Osteoblast (primary cell): ENCODE data around the gene ACE. TPM values are rescaled to one million over a fixed set of nuclear protein-coding genes. Genes with fewer than 3 reads are reported as not detected.
A peak's percentile ranks its signal among the peaks of the same experiment; 100 is the strongest.

Experiments used
- DNase-seq: peaks from one replicate; pipeline ENCODE4 v3.0.0; 2011; ENCODE audit warnings: low spot score, mixed read lengths; ENCODE audit not compliant: insufficient read length; ENCODE audit errors: missing footprints
- H2AFZ ChIP-seq: 2 replicates; pipeline ENCODE4 v1.6.0; 2011; ENCODE audit warnings: mild to moderate bottlenecking, low read length
- H3K27ac ChIP-seq: 2 replicates; pipeline ENCODE4 v1.5.1; 2011; ENCODE audit warnings: mild to moderate bottlenecking, low read depth, low read length, moderate library complexity
- H3K27me3 ChIP-seq: 2 replicates; pipeline ENCODE4 v1.6.0; 2012; ENCODE audit warnings: mild to moderate bottlenecking, control low read depth, inconsistent platforms, low read length, moderate library complexity; ENCODE audit not compliant: insufficient read depth
- H3K36me3 ChIP-seq: 2 replicates; pipeline ENCODE4 v1.5.1; 2011; ENCODE audit warnings: mild to moderate bottlenecking, low read length, control low read depth, moderate library complexity; ENCODE audit not compliant: insufficient read depth
- H3K4me1 ChIP-seq: 2 replicates; pipeline ENCODE4 v1.5.1; 2011; ENCODE audit warnings: mild to moderate bottlenecking, low read length, control low read depth, moderate library complexity; ENCODE audit not compliant: insufficient read depth
- H3K4me2 ChIP-seq: 2 replicates; pipeline ENCODE4 v1.6.0; 2011; ENCODE audit warnings: mild to moderate bottlenecking, low read length; ENCODE audit not compliant: insufficient read depth
- H3K4me3 ChIP-seq: fragments of 200-600 bp; sonication (generic); 3 replicates; pipeline ENCODE4 v1.5.1; 2012; ENCODE audit warnings: mild to moderate bottlenecking, low read length, inconsistent platforms; ENCODE audit not compliant: insufficient read depth
- H3K79me2 ChIP-seq: 2 replicates; pipeline ENCODE4 v1.6.0; 2012; ENCODE audit warnings: mild to moderate bottlenecking, low read length, control low read depth, inconsistent platforms; ENCODE audit not compliant: insufficient read depth
- H3K9me3 ChIP-seq: 2 replicates; pipeline ENCODE4 v1.5.1; 2011; ENCODE audit warnings: low read depth, low read length, control low read depth
- H4K20me1 ChIP-seq: 2 replicates; pipeline ENCODE4 v1.6.0; 2012; ENCODE audit warnings: mild to moderate bottlenecking, low read length, control low read depth; ENCODE audit not compliant: insufficient read depth
- CTCF ChIP-seq: IDR thresholded peaks from 2 replicates; pipeline ENCODE4 v1.5.1; 2011; ENCODE audit warnings: mild to moderate bottlenecking, low read depth, low read length, moderate library complexity; ENCODE audit errors: extremely low read depth
- total RNA-seq: library from RNA; depleted of rRNA; stranded (reverse); fragments of >200 nt; gene quantifications from 2 replicates; pipeline ENCODE4 v1.2.3, GENCODE V29; 2012

The ACE gene
- total RNA-seq, 1 donor = 10.1 TPM

GRCh38 chr17:63477480-63478440 is 899 bp downstream of the ACE start:
- DNase-seq = peak; percentile 86
- no peaks in the 10 kb centered on the region for H3K79me2 ChIP-seq
- H3K36me3 ChIP-seq = no peaks in the 10 kb centered on the region
- no peak for TF ChIP-seq CTCF
- H3K9me3 ChIP-seq = no peaks in the 10 kb centered on the region
- peak overlapping the region; percentile 77 for H3K4me2 ChIP-seq
- H3K27ac ChIP-seq = no peak overlapping the region
- H4K20me1 ChIP-seq = no peaks in the 10 kb centered on the region
- H3K4me3 ChIP-seq = peak overlapping the region; percentile 66
- H3K4me1 ChIP-seq = peaks cover 12% of the 10 kb centered on the region
- peaks cover 28% of the 10 kb centered on the region for H3K27me3 ChIP-seq
- peak overlapping the region; percentile 59 for H2AFZ ChIP-seq

GRCh38 chr17:63478814-63479494 is 2.1 kb downstream of the ACE start:
- H4K20me1 ChIP-seq = no peaks in the 10 kb centered on the region
- peak; percentile 91 for TF ChIP-seq CTCF
- H3K4me3 ChIP-seq = no peak overlapping the region
- no peak overlapping the region for H3K27ac ChIP-seq
- no peaks in the 10 kb centered on the region for H3K36me3 ChIP-seq
- peaks cover 26% of the 10 kb centered on the region for H3K27me3 ChIP-seq
- peak overlapping the region; percentile 68 for H3K4me2 ChIP-seq
- H3K4me1 ChIP-seq = peaks cover 12% of the 10 kb centered on the region
- DNase-seq = peak; percentile 100
- H3K79me2 ChIP-seq = no peaks in the 10 kb centered on the region
- no peaks in the 10 kb centered on the region for H3K9me3 ChIP-seq
- no peak overlapping the region for H2AFZ ChIP-seq

- H3K4me3 ChIP-seq = no peak overlapping the region
- no peaks in the 10 kb centered on the region for H3K9me3 ChIP-seq
- H3K27ac ChIP-seq = no peak overlapping the region
- peak; percentile 85 for DNase-seq
- no peaks in the 10 kb centered on the region for H3K36me3 ChIP-seq
- no peaks in the 10 kb centered on the region for H3K79me2 ChIP-seq
- no peak for TF ChIP-seq CTCF
- no peaks in the 10 kb centered on the region for H4K20me1 ChIP-seq
- H2AFZ ChIP-seq = no peak overlapping the region
- peaks cover 12% of the 10 kb centered on the region for H3K4me1 ChIP-seq
- H3K4me2 ChIP-seq = no peak overlapping the region
- peaks cover 23% of the 10 kb centered on the region for H3K27me3 ChIP-seq
Measured at GRCh38 chr17:63479495-63480184, 2.8 kb downstream of the ACE start.
